HG03060 (cell line): ENCODE results near the gene SRGAP2B.
"Not testable (repeated sequence)": the region's sequence is repeated elsewhere in the genome, so short reads cannot be mapped to it uniquely, and the experiment has no call there.

Experiments
- ATAC-seq: cut with Tn5 transposase; IDR thresholded peaks from one replicate; pipeline ENCODE4 v1.9.1; 2021; ENCODE audit warnings: low read depth, moderate number of reproducible peaks; ENCODE audit not compliant: unreplicated experiment

SRGAP2B gene

GRCh38 chr1:145093517-145094149 lies 1.5 kb downstream of the SRGAP2B start:
- not testable (repeated sequence) for ATAC-seq

- not testable (repeated sequence) for ATAC-seq
Measured at GRCh38 chr1:145082483-145083255, 12.5 kb downstream of the SRGAP2B start.

- ATAC-seq: not testable (repeated sequence)
Measured at GRCh38 chr1:145080193-145080592, 14.9 kb downstream of the SRGAP2B start.

GRCh38 chr1:145079737-145080136 lies 15.4 kb downstream of the SRGAP2B start:
- not testable (repeated sequence) for ATAC-seq

GRCh38 chr1:145078787-145079370 lies 16.2 kb downstream of the SRGAP2B start:
- ATAC-seq: not testable (repeated sequence)

GRCh38 chr1:145077872-145078786 lies 17.0 kb downstream of the SRGAP2B start:
- not testable (repeated sequence) for ATAC-seq

- ATAC-seq: not testable (repeated sequence)
Measured at GRCh38 chr1:145076877-145077276, 18.3 kb downstream of the SRGAP2B start.

- ATAC-seq: not testable (repeated sequence)
Measured at GRCh38 chr1:145074021-145074559, 21.0 kb downstream of the SRGAP2B start.

- not testable (repeated sequence) for ATAC-seq
Measured at GRCh38 chr1:145071569-145071968, 23.6 kb downstream of the SRGAP2B start.

GRCh38 chr1:145066486-145066885 lies 28.6 kb downstream of the SRGAP2B start:
- ATAC-seq: not testable (repeated sequence)

- ATAC-seq: not testable (repeated sequence)
Measured at GRCh38 chr1:145065194-145065826, 29.8 kb downstream of the SRGAP2B start.

GRCh38 chr1:145063941-145064648 lies 31.0 kb downstream of the SRGAP2B start:
- ATAC-seq: not testable (repeated sequence)

GRCh38 chr1:145063285-145063684 lies 31.8 kb downstream of the SRGAP2B start:
- ATAC-seq: not testable (repeated sequence)

- ATAC-seq: not testable (repeated sequence)
Measured at GRCh38 chr1:145058184-145058583, 36.9 kb downstream of the SRGAP2B start.

- ATAC-seq: peak; percentile 99
Measured at GRCh38 chr1:145055217-145055760, 39.8 kb downstream of the SRGAP2B start.

- ATAC-seq: not testable (repeated sequence)
Measured at GRCh38 chr1:145053428-145053827, 41.7 kb downstream of the SRGAP2B start.

- ATAC-seq: not testable (repeated sequence)
Measured at GRCh38 chr1:145052019-145052776, 42.9 kb downstream of the SRGAP2B start.
